Stomach (tissue), 4 donors: ENCODE measurements around the gene SLC38A1.

Experiments used
- CTCF ChIP-seq, 7 experiments: fragments of 450-650 bp in 4 of 7; fragments of 200-600 bp in 3 of 7; sonication (generic) in 3 of 7; IDR thresholded peaks; one replicate each; pipeline ENCODE4 v1.5.1; 2016 to 2019; ENCODE audit warnings: antibody characterized with exemption in 7 of 7, control low read depth in 2 of 7, mild to moderate bottlenecking in 1 of 7
- POLR2A ChIP-seq, 4 donors: fragments of 450-650 bp; IDR thresholded peaks; one replicate each; pipeline ENCODE4 v1.6.1; 2016; ENCODE audit warnings: antibody characterized with exemption in 4 of 4, control low read depth in 2 of 4, mild to moderate bottlenecking in 1 of 4, moderate library complexity in 1 of 4
- POLR2AphosphoS5 ChIP-seq, 3 donors: sonication (generic); formaldehyde crosslinking; IDR thresholded peaks; one replicate each; pipeline ENCODE4 v1.6.1; 2016; ENCODE audit warnings: antibody characterized with exemption in 3 of 3

DNA sequence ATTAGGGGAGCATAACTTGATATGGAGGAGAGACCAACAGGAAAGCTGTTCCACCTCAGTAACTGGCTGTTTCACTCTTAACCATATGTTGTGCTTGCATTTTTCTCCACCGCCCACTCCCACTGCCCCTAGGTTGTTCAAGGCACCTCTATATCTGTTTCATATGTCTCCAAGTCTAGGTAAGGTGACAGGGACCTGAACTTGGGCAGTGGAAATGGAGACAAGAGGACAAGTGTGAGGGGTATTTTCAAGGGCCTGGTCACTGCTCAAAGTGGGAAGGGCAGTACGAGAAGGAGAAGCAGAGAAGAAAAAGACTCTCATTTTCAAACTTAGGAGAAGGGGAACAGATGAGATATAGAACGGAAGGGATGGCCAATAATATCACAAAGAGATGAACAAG, 3.1 kb downstream of the SLC38A1 start:
- no peak for TF ChIP-seq CTCF (IDR thresholded peaks at IDR 0.05)
- TF ChIP-seq POLR2AphosphoS5 (IDR thresholded peaks at IDR 0.05) = no peak
- no peak for TF ChIP-seq POLR2A (IDR thresholded peaks at IDR 0.05)
